Measurements from ENCODE around the gene SNX13.

Gene SNX13

GRCh38 chr7:17830206-17830605 is 110.1 kb downstream of the SNX13 start:
- Histone ChIP-seq H3K9me3 (ENCODE audit: control insufficient read depth, low read length) (no peaks in the 10 kb centered on the region), H3K18ac (ENCODE audit: low read depth in 1 of 2, low read length in 2 of 2) (no peak overlapping the region), H2BK5ac (ENCODE audit: low read depth, low read length, poor library complexity, severe bottlenecking) (no peak overlapping the region), H2BK12ac (ENCODE audit: low read length in 2 of 2) (no peak overlapping the region), H3K36me3 (ENCODE audit: control insufficient read depth in 1 of 2, insufficient read depth in 2 of 2, low read depth in 1 of 2, low read length in 2 of 2) (peaks cover 0 to 34% of the 10 kb centered on the region in 2 experiments), H2BK15ac (ENCODE audit: low read depth, poor library complexity, severe bottlenecking) (no peak overlapping the region), H3K27ac (ENCODE audit: low read length, poor library complexity, severe bottlenecking) (no peak overlapping the region), H3K79me1 (replicated peaks; ENCODE audit: low read length, poor library complexity, severe bottlenecking) (no peaks in the 10 kb centered on the region), H3K27me3 (ENCODE audit: control insufficient read depth in 1 of 2, insufficient read depth in 1 of 2, low read length in 2 of 2) (no peaks in the 10 kb centered on the region), H3K4me2 (ENCODE audit: low read length, poor library complexity, severe bottlenecking) (no peak overlapping the region), H2BK120ac (ENCODE audit: low read depth, low read length) (no peak overlapping the region), H4K91ac (ENCODE audit: low read length) (no peak overlapping the region), H3K9ac (ENCODE audit: low read length) (no peak overlapping the region), H3K4me1 (ENCODE audit: control insufficient read depth, insufficient read depth, low read depth, low read length) (no peaks in the 10 kb centered on the region), H2AK5ac (ENCODE audit: low read length, severe bottlenecking) (no peak overlapping the region), H3K4ac (ENCODE audit: low read depth in 1 of 2, low read length in 2 of 2) (no peak overlapping the region), H3K14ac (ENCODE audit: low read length in 2 of 2) (no peak overlapping the region), H3K23ac (ENCODE audit: low read length in 2 of 2) (no peak overlapping the region), H3K4me3 (ENCODE audit: insufficient read depth in 1 of 2, low read depth in 1 of 2, low read length in 2 of 2) (no peak overlapping the region), H4K8ac (ENCODE audit: low read length) (no peak overlapping the region), H2AFZ (ENCODE audit: low read depth, low read length) (no peak overlapping the region)
- peak; percentile 42 for DNase-seq
- no CpG with 5 or more reads among the region's 1 CpG for WGBS

DNA sequence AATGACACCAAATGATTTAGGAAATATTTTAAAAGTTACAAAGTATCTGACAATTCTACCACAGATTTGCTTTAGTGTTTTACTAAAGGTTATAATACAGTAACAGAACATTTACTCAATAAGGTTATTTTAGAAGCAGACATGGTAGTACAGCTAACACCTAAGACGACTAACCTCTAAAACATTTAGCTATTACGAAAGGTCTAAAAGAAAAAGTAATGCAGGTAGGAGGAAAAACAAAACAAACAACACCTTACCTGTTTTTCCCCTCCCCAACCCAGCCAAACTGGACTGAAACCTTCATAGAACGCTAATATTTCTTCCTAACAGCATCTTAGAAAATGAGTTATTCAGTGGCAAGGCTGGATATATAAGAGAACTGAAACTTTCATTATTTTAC is 111.3 kb downstream of the SNX13 start:
- H2AK5ac ChIP-seq (ENCODE audit: low read length, severe bottlenecking): no peak overlapping the region
- peaks cover 0 to 36% of the 10 kb centered on the region in 2 experiments for H3K36me3 ChIP-seq (ENCODE audit: control insufficient read depth in 1 of 2, insufficient read depth in 2 of 2, low read depth in 1 of 2, low read length in 2 of 2)
- H2AFZ ChIP-seq (ENCODE audit: low read depth, low read length): no peak overlapping the region
- no peak overlapping the region for H2BK5ac ChIP-seq (ENCODE audit: low read depth, low read length, poor library complexity, severe bottlenecking)
- H3K4me3 ChIP-seq (ENCODE audit: insufficient read depth in 1 of 2, low read depth in 1 of 2, low read length in 2 of 2): no peak overlapping the region
- H3K27ac ChIP-seq (ENCODE audit: low read length, poor library complexity, severe bottlenecking): no peak overlapping the region
- WGBS: 100% methylated on average over 2 of the region's 3 CpGs
- H2BK120ac ChIP-seq (ENCODE audit: low read depth, low read length): no peak overlapping the region
- no peak overlapping the region for H3K4me2 ChIP-seq (ENCODE audit: low read length, poor library complexity, severe bottlenecking)
- no peak overlapping the region for H2BK12ac ChIP-seq (ENCODE audit: low read length in 2 of 2)
- H3K9ac ChIP-seq (ENCODE audit: low read length): no peak overlapping the region
- no peak overlapping the region for H2BK15ac ChIP-seq (ENCODE audit: low read depth, poor library complexity, severe bottlenecking)
- no peaks in the 10 kb centered on the region for H3K4me1 ChIP-seq (ENCODE audit: control insufficient read depth, insufficient read depth, low read depth, low read length)
- H3K27me3 ChIP-seq (ENCODE audit: control insufficient read depth in 1 of 2, insufficient read depth in 1 of 2, low read length in 2 of 2): no peaks in the 10 kb centered on the region
- no peak for DNase-seq
- H3K4ac ChIP-seq (ENCODE audit: low read depth in 1 of 2, low read length in 2 of 2): no peak overlapping the region
- H3K9me3 ChIP-seq (ENCODE audit: control insufficient read depth, low read length): no peaks in the 10 kb centered on the region
- no peak overlapping the region for H3K18ac ChIP-seq (ENCODE audit: low read depth in 1 of 2, low read length in 2 of 2)
- no peak overlapping the region for H4K8ac ChIP-seq (ENCODE audit: low read length)
- H3K14ac ChIP-seq (ENCODE audit: low read length in 2 of 2): no peak overlapping the region
- no peak overlapping the region for H4K91ac ChIP-seq (ENCODE audit: low read length)
- no peaks in the 10 kb centered on the region for H3K79me1 ChIP-seq (replicated peaks; ENCODE audit: low read length, poor library complexity, severe bottlenecking)
- no peak overlapping the region for H3K23ac ChIP-seq (ENCODE audit: low read length in 2 of 2)

- Histone ChIP-seq H3K4me3 (ENCODE audit: insufficient read depth in 1 of 2, low read depth in 1 of 2, low read length in 2 of 2) (no peak overlapping the region), H2AK5ac (ENCODE audit: low read length, severe bottlenecking) (no peak overlapping the region), H4K91ac (ENCODE audit: low read length) (no peak overlapping the region), H4K8ac (ENCODE audit: low read length) (no peak overlapping the region), H3K23ac (ENCODE audit: low read length in 2 of 2) (no peak overlapping the region), H3K36me3 (ENCODE audit: control insufficient read depth in 1 of 2, insufficient read depth in 2 of 2, low read depth in 1 of 2, low read length in 2 of 2) (peaks cover 0 to 49% of the 10 kb centered on the region in 2 experiments), H2BK12ac (ENCODE audit: low read length in 2 of 2) (no peak overlapping the region), H2BK15ac (ENCODE audit: low read depth, poor library complexity, severe bottlenecking) (no peak overlapping the region), H3K27ac (ENCODE audit: low read length, poor library complexity, severe bottlenecking) (no peak overlapping the region), H3K27me3 (ENCODE audit: control insufficient read depth in 1 of 2, insufficient read depth in 1 of 2, low read length in 2 of 2) (no peaks in the 10 kb centered on the region), H3K9ac (ENCODE audit: low read length) (no peak overlapping the region), H3K4ac (ENCODE audit: low read depth in 1 of 2, low read length in 2 of 2) (no peak overlapping the region), H3K4me2 (ENCODE audit: low read length, poor library complexity, severe bottlenecking) (no peak overlapping the region), H2BK120ac (ENCODE audit: low read depth, low read length) (no peak overlapping the region), H3K79me1 (replicated peaks; ENCODE audit: low read length, poor library complexity, severe bottlenecking) (no peaks in the 10 kb centered on the region), H2BK5ac (ENCODE audit: low read depth, low read length, poor library complexity, severe bottlenecking) (no peak overlapping the region), H3K9me3 (ENCODE audit: control insufficient read depth, low read length) (no peaks in the 10 kb centered on the region), H3K14ac (ENCODE audit: low read length in 2 of 2) (no peak overlapping the region), H3K18ac (ENCODE audit: low read depth in 1 of 2, low read length in 2 of 2) (no peak overlapping the region), H2AFZ (ENCODE audit: low read depth, low read length) (no peak overlapping the region), H3K4me1 (ENCODE audit: control insufficient read depth, insufficient read depth, low read depth, low read length) (no peaks in the 10 kb centered on the region)
- no peak for DNase-seq
- 100% methylated on average over 2 of the region's 3 CpGs for whole genome bisulfite sequencing
Measured at GRCh38 chr7:17822547-17823173, 117.6 kb downstream of the SNX13 start.

GRCh38 chr7:17816903-17817302 is 123.4 kb downstream of the SNX13 start:
- H3K4me2 ChIP-seq (ENCODE audit: low read length, poor library complexity, severe bottlenecking): no peak overlapping the region
- H2BK15ac ChIP-seq (ENCODE audit: low read depth, poor library complexity, severe bottlenecking): no peak overlapping the region
- H3K79me1 ChIP-seq (replicated peaks; ENCODE audit: low read length, poor library complexity, severe bottlenecking): peaks cover 1% of the 10 kb centered on the region
- H4K91ac ChIP-seq (ENCODE audit: low read length): no peak overlapping the region
- no peak overlapping the region for H3K4me3 ChIP-seq (ENCODE audit: insufficient read depth in 1 of 2, low read depth in 1 of 2, low read length in 2 of 2)
- no peaks in the 10 kb centered on the region for H3K27me3 ChIP-seq (ENCODE audit: control insufficient read depth in 1 of 2, insufficient read depth in 1 of 2, low read length in 2 of 2)
- H3K9me3 ChIP-seq (ENCODE audit: control insufficient read depth, low read length): peaks cover 7% of the 10 kb centered on the region
- DNase-seq: no peak
- no peak overlapping the region for H3K27ac ChIP-seq (ENCODE audit: low read length, poor library complexity, severe bottlenecking)
- no peak overlapping the region for H4K8ac ChIP-seq (ENCODE audit: low read length)
- no peak overlapping the region for H2BK12ac ChIP-seq (ENCODE audit: low read length in 2 of 2)
- no peak overlapping the region for H3K18ac ChIP-seq (ENCODE audit: low read depth in 1 of 2, low read length in 2 of 2)
- H3K14ac ChIP-seq (ENCODE audit: low read length in 2 of 2): no peak overlapping the region
- 97% methylated on average over 2 of the region's 3 CpGs for WGBS
- H2BK5ac ChIP-seq (ENCODE audit: low read depth, low read length, poor library complexity, severe bottlenecking): no peak overlapping the region
- H3K36me3 ChIP-seq (ENCODE audit: control insufficient read depth in 1 of 2, insufficient read depth in 2 of 2, low read depth in 1 of 2, low read length in 2 of 2): peaks cover 3 to 57% of the 10 kb centered on the region in 2 experiments
- H2AK5ac ChIP-seq (ENCODE audit: low read length, severe bottlenecking): no peak overlapping the region
- H2AFZ ChIP-seq (ENCODE audit: low read depth, low read length): no peak overlapping the region
- H3K4me1 ChIP-seq (ENCODE audit: control insufficient read depth, insufficient read depth, low read depth, low read length): no peaks in the 10 kb centered on the region
- H2BK120ac ChIP-seq (ENCODE audit: low read depth, low read length): no peak overlapping the region
- no peak overlapping the region for H3K23ac ChIP-seq (ENCODE audit: low read length in 2 of 2)
- no peak overlapping the region for H3K9ac ChIP-seq (ENCODE audit: low read length)
- no peak overlapping the region for H3K4ac ChIP-seq (ENCODE audit: low read depth in 1 of 2, low read length in 2 of 2)
